DND-41 (cell line): ENCODE results near the gene SAMD4A.

Experiments
- ATAC-seq: fragments of 200-7000 bp; cut with Tn5 transposase; 3 replicates; pipeline ENCODE4 v1.9.1; 2021; ENCODE audit warnings: low read depth; ENCODE audit not compliant: insufficient read depth
- DNase-seq: peaks from one replicate; pipeline ENCODE4 v3.0.0-alpha.2; 2020
- H2AFZ ChIP-seq: 2 replicates; pipeline ENCODE4 v1.6.0; 2012; ENCODE audit warnings: low read depth, low read length
- H3K27ac ChIP-seq: 2 replicates; pipeline ENCODE4 v1.5.1; 2012; ENCODE audit warnings: low read length, inconsistent platforms
- H3K27me3 ChIP-seq: fragments of 200-600 bp; sonication (generic); 2 replicates; pipeline ENCODE4 v1.6.0; 2012; ENCODE audit warnings: low read length, mild to moderate bottlenecking, inconsistent platforms; ENCODE audit not compliant: insufficient read depth, poor library complexity
- H3K36me3 ChIP-seq: 2 replicates; pipeline ENCODE4 v1.5.1; 2012; ENCODE audit warnings: low read length, inconsistent platforms; ENCODE audit not compliant: insufficient read depth
- H3K4me1 ChIP-seq: 2 replicates; pipeline ENCODE4 v1.5.1; 2012; ENCODE audit warnings: mild to moderate bottlenecking, low read length; ENCODE audit not compliant: insufficient read depth
- H3K4me2 ChIP-seq: 2 replicates; pipeline ENCODE4 v1.6.0; 2012; ENCODE audit warnings: mild to moderate bottlenecking, moderate library complexity, low read length, inconsistent platforms; ENCODE audit not compliant: insufficient read depth
- H3K4me3 ChIP-seq, 2 experiments: fragments of 200-600 bp in 1 of 2; shearing (Covaris generic) in 1 of 2; 2 replicates each; pipeline ENCODE4 v1.5.1; 2012 to 2016; ENCODE audit warnings: inconsistent platforms in 2 of 2, low read length in 2 of 2, mild to moderate bottlenecking in 2 of 2, low read depth in 1 of 2, moderate library complexity in 1 of 2
- H3K79me2 ChIP-seq: 2 replicates; pipeline ENCODE4 v1.6.0; 2012; ENCODE audit warnings: low read length, inconsistent platforms; ENCODE audit not compliant: insufficient read depth
- H3K9ac ChIP-seq: 2 replicates; pipeline ENCODE4 v1.6.0; 2012; ENCODE audit warnings: low read depth, mild to moderate bottlenecking, inconsistent platforms, low read length, moderate library complexity
- H3K9me3 ChIP-seq: 2 replicates; pipeline ENCODE4 v1.5.1; 2012; ENCODE audit warnings: low read length, moderate library complexity, mild to moderate bottlenecking, inconsistent platforms; ENCODE audit not compliant: insufficient read depth, severe bottlenecking
- H4K20me1 ChIP-seq: 2 replicates; pipeline ENCODE4 v1.6.0; 2012; ENCODE audit warnings: low read length; ENCODE audit not compliant: insufficient read depth
- CTCF ChIP-seq: IDR thresholded peaks from 2 replicates; pipeline ENCODE4 v1.5.1; 2012; ENCODE audit warnings: borderline replicate concordance, low read length, moderate library complexity, mild to moderate bottlenecking; ENCODE audit not compliant: poor library complexity, severe bottlenecking; ENCODE audit errors: extremely low read depth
- EZH2 ChIP-seq: IDR thresholded peaks from 3 replicates; pipeline ENCODE4 v1.6.1; 2012; ENCODE audit warnings: borderline replicate concordance, low read depth, mild to moderate bottlenecking, moderate library complexity, low read length, inconsistent platforms; ENCODE audit not compliant: severe bottlenecking

Gene SAMD4A

GRCh38 chr14:54667026-54667744, 100.3 kb downstream of the SAMD4A start:
- no peak overlapping the region for H3K27ac ChIP-seq
- H3K9me3 ChIP-seq, result no peaks in the 10 kb centered on the region
- H3K4me1 ChIP-seq, result no peaks in the 10 kb centered on the region
- H4K20me1 ChIP-seq, result no peaks in the 10 kb centered on the region
- no peaks in the 10 kb centered on the region for H3K79me2 ChIP-seq
- H3K4me2 ChIP-seq, result no peak overlapping the region
- peaks cover 19% of the 10 kb centered on the region for H3K27me3 ChIP-seq
- no peak overlapping the region for H3K4me3 ChIP-seq
- no peak for DNase-seq
- no peaks in the 10 kb centered on the region for H3K36me3 ChIP-seq
- H2AFZ ChIP-seq, result no peak overlapping the region
- TF ChIP-seq CTCF, result no peak
- no peak for TF ChIP-seq EZH2
- no peak for ATAC-seq
- no peak overlapping the region for H3K9ac ChIP-seq

GRCh38 chr14:54667764-54668163, 100.8 kb downstream of the SAMD4A start:
- Histone ChIP-seq H3K9ac (no peak overlapping the region), H3K79me2 (no peaks in the 10 kb centered on the region), H3K9me3 (no peaks in the 10 kb centered on the region), H3K36me3 (no peaks in the 10 kb centered on the region), H3K4me2 (no peak overlapping the region), H2AFZ (no peak overlapping the region), H3K27ac (no peak overlapping the region), H4K20me1 (no peaks in the 10 kb centered on the region), H3K27me3 (peaks cover 21% of the 10 kb centered on the region), H3K4me1 (no peaks in the 10 kb centered on the region), H3K4me3 (no peak overlapping the region)
- DNase-seq (no peak), ATAC-seq (no peak)
- TF ChIP-seq EZH2 (no peak), CTCF (no peak)

GRCh38 chr14:54669721-54670561, 103.0 kb downstream of the SAMD4A start:
- Histone ChIP-seq H3K9ac (no peak overlapping the region), H3K27me3 (peaks cover 27% of the 10 kb centered on the region), H3K27ac (no peak overlapping the region), H3K4me3 (no peak overlapping the region), H3K4me2 (no peak overlapping the region), H2AFZ (no peak overlapping the region), H3K9me3 (no peaks in the 10 kb centered on the region), H3K4me1 (0 out of 2 replicates have a peak, but pooled peaks cover 3% of the 10 kb centered on the region), H3K79me2 (no peaks in the 10 kb centered on the region), H4K20me1 (no peaks in the 10 kb centered on the region), H3K36me3 (no peaks in the 10 kb centered on the region)
- TF ChIP-seq EZH2 (no peak), CTCF (no peak)
- no peak for DNase-seq
- ATAC-seq, result peak; percentile 19; the same call in 1 of the 3 replicates
